Activated B cell treated with CpG ODN at 0.5 μM for 24 hours (primary cell): Measurements from ENCODE around the gene MRPL23. TPM values are rescaled to one million over a fixed set of nuclear protein-coding genes. Genes with fewer than 3 reads are reported as not detected.

Experiments
- ATAC-seq: fragments of 200-7000 bp; cut with Tn5 transposase; one replicate; pipeline ENCODE4 v1.10.0; 2021; ENCODE audit warnings: low read depth, mild to moderate bottlenecking, moderate library complexity
- CTCF ChIA-PET: fragments of 350-600 bp; sonication (Branson Sonifier 250); formaldehyde crosslinking; loops from one replicate; lab custom pipeline; 2021; ENCODE audit warnings: antibody characterized with exemption; lab: Charles Lee
- POLR2A ChIA-PET: fragments of 350-600 bp; sonication (Branson Sonifier 250); formaldehyde crosslinking; loops from one replicate; lab custom pipeline; 2021; ENCODE audit warnings: antibody characterized with exemption; lab: Charles Lee
- DNase-seq: peaks from one replicate; pipeline ENCODE4 v3.0.0; 2022
- H3K27ac Mint-ChIP-seq: one replicate; pipeline ENCODE4 v1.8.0; 2020; ENCODE audit warnings: mixed read lengths
- H3K27me3 Mint-ChIP-seq: one replicate; pipeline ENCODE4 v1.8.0; 2021; ENCODE audit warnings: mixed read lengths
- H3K36me3 Mint-ChIP-seq: one replicate; pipeline ENCODE4 v1.8.0; 2021; ENCODE audit warnings: low read depth, mixed read lengths
- H3K4me1 Mint-ChIP-seq: one replicate; pipeline ENCODE4 v1.8.0; 2021; ENCODE audit warnings: mixed read lengths
- H3K4me3 Mint-ChIP-seq: one replicate; pipeline ENCODE4 v1.8.0; 2020; ENCODE audit warnings: mild to moderate bottlenecking, mixed read lengths
- H3K9me3 Mint-ChIP-seq: one replicate; pipeline ENCODE4 v1.8.0; 2020; ENCODE audit warnings: mixed read lengths
- CTCF ChIP-seq: fragments of 200-600 bp; IDR thresholded peaks from one replicate; pipeline ENCODE4 v1.8.0; 2022; ENCODE audit warnings: antibody characterized with exemption, mild to moderate bottlenecking
- intact Hi-C: fragments of 100-400 bp; cut with micrococcal nuclease; formaldehyde crosslinking; loops from one replicate; pipeline ENCODE4 v1.15.1; 2024
- total RNA-seq: library from RNA; stranded (reverse); gene quantifications from 2 replicates; pipeline ENCODE4 v1.2.3, GENCODE V29; 2022

Gene MRPL23
- total RNA-seq, 1 donor from 2014 or later, result 89.8 TPM

- ATAC-seq, result no peak
- Mint-ChIP-seq H3K27ac (no peak overlapping the region), H3K4me1 (peaks cover 6% of the 10 kb centered on the region), H3K27me3 (peaks cover 8% of the 10 kb centered on the region), H3K9me3 (no peaks in the 10 kb centered on the region), H3K4me3 (no peak overlapping the region), H3K36me3 (no peaks in the 10 kb centered on the region)
- intact Hi-C loops, result no loop called here
- ChIA-PET POLR2A (no interaction called here), CTCF (no interaction called here)
- DNase-seq, result no peak
- no peak for TF ChIP-seq CTCF
These were observed 38.5 kb upstream of the MRPL23 start for GRCh38 chr11:1908618-1909017.

GRCh38 chr11:1909524-1909923 lies 37.6 kb upstream of the MRPL23 start:
- POLR2A ChIA-PET, result no interaction called here
- Mint-ChIP-seq H3K9me3 (no peaks in the 10 kb centered on the region), H3K27ac (no peak overlapping the region), H3K36me3 (no peaks in the 10 kb centered on the region), H3K4me1 (peaks cover 6% of the 10 kb centered on the region), H3K4me3 (no peak overlapping the region), H3K27me3 (peaks cover 13% of the 10 kb centered on the region)
- CTCF ChIA-PET, result no interaction called here
- intact Hi-C loops, result no loop called here
- TF ChIP-seq CTCF, result no peak
- ATAC-seq, result no peak
- DNase-seq, result no peak

GRCh38 chr11:1912289-1912878 lies 34.7 kb upstream of the MRPL23 start:
- intact Hi-C loops, result no loop called here
- no peak for TF ChIP-seq CTCF
- no peaks in the 10 kb centered on the region for H3K9me3 Mint-ChIP-seq
- ATAC-seq (no peak), DNase-seq (no peak)
- peaks cover 15% of the 10 kb centered on the region for H3K27me3 Mint-ChIP-seq
- no peak overlapping the region for H3K4me3 Mint-ChIP-seq
- no peak overlapping the region for H3K27ac Mint-ChIP-seq
- H3K4me1 Mint-ChIP-seq, result peaks cover 13% of the 10 kb centered on the region
- no peaks in the 10 kb centered on the region for H3K36me3 Mint-ChIP-seq
- ChIA-PET CTCF (no interaction called here), POLR2A (interaction anchor here (0.6 kb wide), 1 partner anchor 93 kb away, joined by 4 read pairs; no protein-coding TSS in a partner anchor)

GRCh38 chr11:1913271-1914060 lies 33.7 kb upstream of the MRPL23 start:
- Mint-ChIP-seq H3K27ac (no peak overlapping the region), H3K4me3 (no peak overlapping the region), H3K9me3 (no peaks in the 10 kb centered on the region), H3K27me3 (peaks cover 15% of the 10 kb centered on the region), H3K36me3 (no peaks in the 10 kb centered on the region), H3K4me1 (peaks cover 13% of the 10 kb centered on the region)
- ATAC-seq (no peak), DNase-seq (no peak)
- intact Hi-C loops, result no loop called here
- POLR2A ChIA-PET, result interaction anchor here (0.6 kb wide), 1 partner anchor 94 kb away, joined by 4 read pairs; no protein-coding TSS in a partner anchor
- CTCF ChIA-PET, result interaction anchor here (0.9 kb wide), 1 partner anchor 16 kb away, joined by 3 read pairs; no protein-coding TSS in a partner anchor
- TF ChIP-seq CTCF, result no peak

- Mint-ChIP-seq H3K27ac (no peak overlapping the region), H3K27me3 (peaks cover 16% of the 10 kb centered on the region), H3K4me3 (no peak overlapping the region), H3K9me3 (no peaks in the 10 kb centered on the region), H3K4me1 (peaks cover 13% of the 10 kb centered on the region), H3K36me3 (no peaks in the 10 kb centered on the region)
- DNase-seq, result no peak
- POLR2A ChIA-PET, result no interaction called here
- CTCF ChIA-PET, result no interaction called here
- intact Hi-C loops, result loop anchor here (1.0 to 5.0 kb wide), 3 partner anchors 24 to 63 kb away; partner anchors contain the start of gene LSP1
- no peak for ATAC-seq
- no peak for TF ChIP-seq CTCF
These were observed 31.4 kb upstream of the MRPL23 start for GRCh38 chr11:1915795-1916131.
